Measurements from ENCODE around the gene ADGRL1. TPM values are rescaled to one million over a fixed set of nuclear protein-coding genes. Genes with fewer than 3 reads are reported as not detected.

ADGRL1 gene
- total and polyA plus RNA-seq, 8 donors: 6.0 to 24.5 (median 13.3) TPM

DNA sequence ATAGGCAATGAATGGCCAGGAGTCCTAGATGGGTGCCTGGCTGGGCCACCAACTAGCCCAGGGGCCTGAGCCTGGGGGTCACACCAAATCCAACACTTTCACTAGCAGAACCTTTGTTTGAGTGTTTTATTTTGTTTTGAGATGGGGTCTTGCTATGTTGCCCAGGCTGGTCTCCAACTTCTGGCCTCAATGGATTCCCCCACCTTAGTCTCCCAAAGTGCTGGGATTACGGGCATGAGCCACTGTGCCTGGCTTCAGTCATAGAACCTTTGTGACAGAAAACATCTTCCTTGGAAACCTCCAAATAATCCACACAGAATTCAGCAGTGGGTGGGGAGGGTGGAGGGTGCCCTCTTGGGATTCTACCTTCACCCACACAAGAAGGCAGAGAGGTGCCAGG, 94.5 kb downstream of the ADGRL1 start:
- H3K9me3 ChIP-seq: no peaks in the 10 kb centered on the region
- H3K4me3 ChIP-seq: no peak overlapping the region
- intact Hi-C loops (cut with DNase I; ENCODE audit: low total_unique reads): no loop called here
- WGBS, 5 donors: 79 to 100% (median 98%) methylated on average over 1 of the region's 1 CpG
- DNase-seq: no peak
- H3K27me3 ChIP-seq: no peaks in the 10 kb centered on the region
- TF ChIP-seq CTCF (IDR thresholded peaks at IDR 0.05) (no peak), POLR2A (IDR thresholded peaks at IDR 0.05) (no peak), POLR2AphosphoS5 (IDR thresholded peaks at IDR 0.05) (no peak), EP300 (IDR thresholded peaks at IDR 0.05) (no peak)
- peaks cover 41 to 78% (median 56%) of the 10 kb centered on the region in 4 donors for H3K4me1 ChIP-seq
- peak overlapping the region in 3 of 5 donors; percentile 84 to 99 (median 97) for H3K27ac ChIP-seq
- peaks cover 6 to 24% (median 18%) of the 10 kb centered on the region in 4 donors for H3K36me3 ChIP-seq

- H3K36me3 ChIP-seq: peaks cover 13 to 33% (median 26%) of the 10 kb centered on the region in 4 donors
- WGBS, 5 donors: 58 to 78% (median 73%) methylated on average over 2 of the region's 2 CpGs
Observed at GRCh38 chr19:14110650-14111049, 95.3 kb downstream of the ADGRL1 start.

DNA sequence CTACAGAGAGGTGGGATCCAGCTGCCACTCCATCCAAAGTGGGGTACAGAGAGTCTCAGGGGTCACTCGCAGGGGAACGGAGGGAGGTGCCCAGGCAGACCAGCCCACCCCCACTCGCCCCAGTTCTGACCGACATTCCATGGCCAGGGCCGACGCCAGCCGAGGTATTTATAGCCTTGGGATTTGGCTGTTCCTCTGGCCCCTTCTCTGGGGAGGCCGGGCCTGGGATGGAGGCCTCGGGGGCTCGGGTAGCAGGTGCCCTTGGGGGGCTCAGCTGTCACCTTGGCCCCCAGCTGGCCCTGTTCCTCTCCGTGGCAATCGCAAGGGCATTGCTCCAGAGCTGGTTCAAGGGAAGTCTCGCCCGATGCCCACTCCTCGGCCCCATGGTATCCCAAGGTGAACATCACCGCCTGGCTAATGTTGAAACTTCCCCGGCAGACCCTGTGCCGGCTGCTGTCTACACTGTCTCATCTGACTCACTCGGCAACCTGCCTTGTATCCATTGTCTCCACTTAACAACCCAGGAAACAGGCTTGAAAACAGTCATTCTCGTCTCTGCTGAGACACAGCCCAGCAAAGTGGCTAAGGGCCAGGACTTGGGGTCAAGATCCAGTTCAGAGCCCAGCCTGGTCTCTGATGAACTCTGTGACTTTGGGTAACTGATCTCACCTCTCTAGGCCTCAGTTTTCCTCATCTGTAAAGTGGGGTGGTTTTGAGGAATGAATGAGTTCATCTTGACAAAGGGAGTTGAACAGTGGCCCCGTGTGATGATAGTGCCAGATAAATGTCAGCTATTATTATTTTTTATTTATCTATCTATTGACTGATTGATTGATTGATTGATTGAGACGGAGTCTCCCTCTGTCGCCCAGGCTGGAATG, 98.1 kb downstream of the ADGRL1 start:
- intact Hi-C loops (cut with DNase I; ENCODE audit: low total_unique reads): no loop called here
- no peaks in the 10 kb centered on the region for H3K9me3 ChIP-seq
- no peaks in the 10 kb centered on the region for H3K27me3 ChIP-seq
- peak overlapping the region in 4 of 5 donors; percentile 27 to 79 (median 51) for H3K27ac ChIP-seq
- H3K4me1 ChIP-seq: peaks cover 7 to 41% (median 21%) of the 10 kb centered on the region in 4 donors
- WGBS, 5 donors: 73 to 90% (median 86%) methylated on average over 22 to 23 of the region's 23 CpGs
- peaks cover 23 to 60% (median 53%) of the 10 kb centered on the region in 4 donors for H3K36me3 ChIP-seq
- no peak overlapping the region for H3K4me3 ChIP-seq
- no peak for DNase-seq
- TF ChIP-seq POLR2A (IDR thresholded peaks at IDR 0.05) (no peak), POLR2AphosphoS5 (IDR thresholded peaks at IDR 0.05) (peak in 1 of 3 donors; percentile 5), EP300 (IDR thresholded peaks at IDR 0.05) (no peak), CTCF (IDR thresholded peaks at IDR 0.05) (no peak)

More at GRCh38 chr19:14110650-14111049, 95.3 kb downstream of the ADGRL1 start:
- DNase-seq: no peak
- Histone ChIP-seq H3K4me3 (no peak overlapping the region), H3K27me3 (no peaks in the 10 kb centered on the region), H3K4me1 (peaks cover 33 to 70% (median 48%) of the 10 kb centered on the region in 4 donors), H3K9me3 (no peaks in the 10 kb centered on the region), H3K27ac (no peak overlapping the region)
- intact Hi-C loops (cut with DNase I; ENCODE audit: low total_unique reads): no loop called here
- TF ChIP-seq POLR2AphosphoS5 (IDR thresholded peaks at IDR 0.05) (no peak), EP300 (IDR thresholded peaks at IDR 0.05) (no peak), POLR2A (IDR thresholded peaks at IDR 0.05) (no peak), CTCF (IDR thresholded peaks at IDR 0.05) (no peak)

DNA sequence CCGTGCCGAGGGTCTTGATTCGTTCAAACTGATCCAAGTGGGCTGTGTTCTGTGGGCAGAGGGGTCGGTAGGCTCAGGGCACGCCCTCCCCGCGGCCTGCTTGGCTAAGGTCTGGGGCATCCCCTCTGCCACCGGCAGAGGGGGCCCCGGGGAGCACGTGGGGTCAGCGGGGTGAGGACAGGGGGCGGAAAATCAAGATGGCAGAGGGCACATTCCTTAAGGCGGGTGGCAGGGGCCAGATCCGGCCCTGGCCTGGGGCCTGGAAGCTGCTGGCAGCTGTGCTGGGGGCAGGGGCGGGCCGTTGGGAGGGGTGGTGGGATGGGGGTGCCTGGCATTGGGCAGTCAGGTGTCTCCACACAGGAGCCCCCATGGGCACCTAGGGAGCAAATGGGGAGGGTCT, 99.1 kb downstream of the ADGRL1 start:
- Histone ChIP-seq H3K36me3 (peaks cover 32 to 70% (median 61%) of the 10 kb centered on the region in 4 donors), H3K4me1 (peaks cover 0 to 31% (median 11%) of the 10 kb centered on the region in 4 donors), H3K4me3 (no peak overlapping the region), H3K27me3 (no peaks in the 10 kb centered on the region), H3K9me3 (no peaks in the 10 kb centered on the region), H3K27ac (peak overlapping the region in 2 of 5 donors; percentile 60 to 79)
- no peak for DNase-seq
- intact Hi-C loops (cut with DNase I; ENCODE audit: low total_unique reads): no loop called here
- TF ChIP-seq POLR2AphosphoS5 (IDR thresholded peaks at IDR 0.05) (no peak), POLR2A (IDR thresholded peaks at IDR 0.05) (no peak), EP300 (IDR thresholded peaks at IDR 0.05) (no peak), CTCF (IDR thresholded peaks at IDR 0.05) (no peak)
- WGBS, 5 donors: 86 to 96% (median 90%) methylated on average over 4 to 16 of the region's 16 CpGs

All from stomach (tissue), 9 donors.